GM12875 (cell line): ENCODE data around the gene PDE4D.
"Not testable (repeated sequence)": the region's sequence is repeated elsewhere in the genome, so short reads cannot be mapped to it uniquely, and the experiment has no call there.

Experiments used
- H3K4me3 ChIP-seq: one replicate; pipeline ENCODE4 v1.5.1; 2011; ENCODE audit warnings: low read depth, low read length, control low read depth
- CTCF ChIP-seq: IDR thresholded peaks from 2 replicates; pipeline ENCODE4 v1.5.1; 2011; ENCODE audit warnings: low read depth, mild to moderate bottlenecking, control low read depth, inconsistent platforms, low read length, moderate library complexity, borderline replicate concordance; ENCODE audit not compliant: insufficient read depth

The PDE4D gene

GRCh38 chr5:59683311-59683710 is 210.2 kb downstream of the PDE4D start:
- no peak for TF ChIP-seq CTCF
- H3K4me3 ChIP-seq = no peak overlapping the region

GRCh38 chr5:59682542-59682941 is 211.0 kb downstream of the PDE4D start:
- H3K4me3 ChIP-seq = no peak overlapping the region
- no peak for TF ChIP-seq CTCF

GRCh38 chr5:59678943-59679342 is 214.6 kb downstream of the PDE4D start:
- TF ChIP-seq CTCF = no peak
- H3K4me3 ChIP-seq = no peak overlapping the region

GRCh38 chr5:59674763-59675162 is 218.8 kb downstream of the PDE4D start:
- no peak for TF ChIP-seq CTCF
- no peak overlapping the region for H3K4me3 ChIP-seq

GRCh38 chr5:59673438-59674058 is 220.0 kb downstream of the PDE4D start:
- TF ChIP-seq CTCF = peak; percentile 43; the same call in 1 of the 2 replicates
- no peak overlapping the region for H3K4me3 ChIP-seq

GRCh38 chr5:59666440-59667068 is 227.0 kb downstream of the PDE4D start:
- TF ChIP-seq CTCF = no peak
- no peak overlapping the region for H3K4me3 ChIP-seq

GRCh38 chr5:59665832-59666203 is 227.7 kb downstream of the PDE4D start:
- not testable (repeated sequence) for H3K4me3 ChIP-seq
